SKM-1 (cell line): Measurements from ENCODE around the gene OSBPL3.

Source experiments
- DNase-seq: peaks from one replicate; lab custom pipeline; 2025; ENCODE audit not compliant: unreplicated experiment; lab: John Stamatoyannopoulos, UW

Gene OSBPL3

GRCh38 chr7:24833549-24833948 lies 146.4 kb downstream of the OSBPL3 start:
- no peak for DNase-seq

- peak; percentile 22 for DNase-seq
These were observed 148.7 kb downstream of the OSBPL3 start for GRCh38 chr7:24831240-24831639.

- no peak for DNase-seq
These were observed 149.4 kb downstream of the OSBPL3 start for GRCh38 chr7:24830440-24831050.

GRCh38 chr7:24829787-24830186 lies 150.2 kb downstream of the OSBPL3 start:
- no peak for DNase-seq

DNA sequence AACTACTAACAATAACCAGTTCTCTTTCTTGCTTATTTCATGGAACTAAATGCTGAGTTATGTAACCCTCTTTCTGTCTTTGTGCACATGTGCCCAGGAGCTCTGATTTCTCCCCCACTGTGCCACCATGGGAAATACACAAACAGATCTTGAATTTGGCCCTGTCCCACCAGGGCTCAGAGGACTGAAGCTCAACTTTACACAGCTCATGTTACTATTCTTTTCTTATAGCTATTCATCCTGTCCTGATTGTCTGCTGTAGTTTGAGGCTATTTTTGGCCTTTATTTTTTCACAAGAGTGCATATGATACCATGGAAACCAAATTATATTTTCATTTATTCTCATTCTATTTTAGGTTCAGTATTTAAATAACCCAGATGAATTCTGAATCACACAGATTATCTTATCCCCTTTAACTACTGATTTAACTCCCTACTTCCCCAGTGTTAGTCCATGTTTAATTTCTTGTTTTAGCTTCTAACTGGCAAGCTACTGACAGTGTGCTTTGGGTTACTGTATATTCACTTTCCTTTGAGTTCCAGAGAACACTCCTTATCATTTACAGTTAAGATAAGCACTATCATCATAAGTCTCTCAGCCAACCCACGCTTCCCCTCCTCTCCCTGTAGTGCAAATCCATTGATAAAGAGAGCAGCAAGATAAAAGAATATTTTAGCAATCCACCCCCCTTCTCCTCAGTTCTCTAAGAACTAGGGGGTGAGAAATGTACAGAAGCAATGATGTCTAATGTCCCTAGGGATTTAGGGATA lies 150.9 kb downstream of the OSBPL3 start:
- DNase-seq = no peak

- no peak for DNase-seq
These were observed 152.4 kb downstream of the OSBPL3 start for GRCh38 chr7:24827589-24827988.

DNA sequence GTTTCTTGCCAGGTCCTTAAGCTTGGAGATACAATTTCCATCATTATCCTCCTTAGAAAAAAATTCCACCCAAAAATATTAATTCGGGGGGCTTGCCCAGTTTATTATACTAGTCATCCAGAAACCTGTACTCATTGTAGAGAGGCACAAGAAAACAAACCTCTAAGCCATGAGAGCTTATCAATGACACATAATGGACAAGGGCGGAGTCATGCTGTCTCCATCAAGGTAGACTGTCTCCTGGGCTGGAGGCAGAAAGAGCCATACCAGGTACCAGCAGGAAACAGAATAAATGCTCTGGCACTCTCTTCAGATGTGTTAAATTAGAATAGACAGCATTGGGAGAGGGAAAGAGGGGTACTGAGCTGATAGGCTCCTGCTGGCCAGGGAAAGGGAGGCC lies 153.0 kb downstream of the OSBPL3 start:
- DNase-seq = no peak

DNA sequence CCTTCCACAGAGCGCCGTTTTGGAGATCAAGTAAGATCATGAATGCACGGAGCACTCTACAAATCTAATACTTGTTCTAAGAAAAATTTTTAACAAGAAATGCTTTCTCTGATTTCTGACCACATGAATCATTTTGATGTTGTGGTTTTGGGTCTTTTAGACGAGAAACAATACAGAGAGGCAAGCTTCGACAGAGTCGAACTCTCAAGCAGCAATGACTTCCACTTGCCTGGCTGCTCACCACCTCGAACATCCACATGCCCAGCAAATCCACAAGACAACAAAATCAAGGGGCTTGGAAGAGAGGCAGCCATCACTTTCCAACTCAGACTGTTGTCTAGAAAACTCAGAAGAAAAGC lies 153.3 kb downstream of the OSBPL3 start:
- no peak for DNase-seq

- DNase-seq = no peak
These were observed 153.9 kb downstream of the OSBPL3 start for GRCh38 chr7:24825931-24826661.

DNA sequence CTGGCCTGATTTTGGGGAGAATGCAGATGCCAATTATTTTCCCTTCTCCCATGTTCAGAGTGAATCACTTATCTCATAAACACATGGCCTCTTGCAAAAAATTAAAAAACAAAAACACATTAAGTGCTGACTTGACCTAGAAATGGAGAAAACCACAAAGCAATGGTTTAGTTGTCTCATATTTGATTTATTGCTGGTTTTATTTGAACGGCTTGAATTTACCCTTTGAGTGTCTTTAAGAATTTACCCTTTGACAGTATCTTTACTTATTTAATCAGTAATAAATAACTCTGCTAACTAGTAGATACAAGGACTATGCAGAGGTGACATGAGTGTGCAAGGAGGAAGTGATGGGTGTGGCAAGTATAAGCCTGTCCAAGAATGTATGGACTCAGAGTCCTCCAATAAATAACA lies 154.6 kb downstream of the OSBPL3 start:
- DNase-seq = no peak

- DNase-seq = no peak
These were observed 155.1 kb downstream of the OSBPL3 start for GRCh38 chr7:24824896-24825295.

DNA sequence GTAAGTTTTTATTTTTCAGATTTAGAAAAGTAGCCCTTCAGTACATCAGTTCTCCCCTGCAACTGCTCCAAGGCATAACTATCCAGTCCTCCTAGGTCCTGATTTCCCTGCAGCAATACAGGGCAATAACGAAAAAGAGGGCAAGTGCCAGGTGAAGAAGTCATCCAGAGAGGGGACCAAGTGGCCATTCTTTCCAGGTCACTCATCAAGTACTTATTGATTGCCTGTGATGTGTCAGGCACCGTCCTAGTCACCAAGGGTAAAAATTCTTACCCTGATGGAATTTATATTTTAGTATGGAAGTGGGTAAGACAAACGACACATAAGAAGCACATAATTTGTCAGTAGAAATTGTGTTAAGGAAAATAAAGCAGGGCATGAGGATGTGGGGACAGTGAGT lies 155.6 kb downstream of the OSBPL3 start:
- no peak for DNase-seq

DNA sequence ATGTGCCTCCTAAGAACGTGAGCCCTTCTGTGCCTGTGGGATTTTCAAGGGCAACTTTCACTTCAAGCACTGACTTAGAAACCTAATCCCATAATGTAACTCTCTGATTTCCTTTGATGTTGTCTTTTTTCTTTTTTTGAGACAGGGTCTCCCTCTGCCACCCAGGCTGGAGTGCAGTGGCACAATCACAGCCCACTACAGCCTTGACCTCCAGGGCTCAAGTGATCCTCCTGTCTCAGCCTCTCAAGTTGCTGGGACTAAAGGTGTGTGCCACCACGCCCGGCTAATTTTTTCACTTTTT lies 158.3 kb downstream of the OSBPL3 start:
- no peak for DNase-seq

DNA sequence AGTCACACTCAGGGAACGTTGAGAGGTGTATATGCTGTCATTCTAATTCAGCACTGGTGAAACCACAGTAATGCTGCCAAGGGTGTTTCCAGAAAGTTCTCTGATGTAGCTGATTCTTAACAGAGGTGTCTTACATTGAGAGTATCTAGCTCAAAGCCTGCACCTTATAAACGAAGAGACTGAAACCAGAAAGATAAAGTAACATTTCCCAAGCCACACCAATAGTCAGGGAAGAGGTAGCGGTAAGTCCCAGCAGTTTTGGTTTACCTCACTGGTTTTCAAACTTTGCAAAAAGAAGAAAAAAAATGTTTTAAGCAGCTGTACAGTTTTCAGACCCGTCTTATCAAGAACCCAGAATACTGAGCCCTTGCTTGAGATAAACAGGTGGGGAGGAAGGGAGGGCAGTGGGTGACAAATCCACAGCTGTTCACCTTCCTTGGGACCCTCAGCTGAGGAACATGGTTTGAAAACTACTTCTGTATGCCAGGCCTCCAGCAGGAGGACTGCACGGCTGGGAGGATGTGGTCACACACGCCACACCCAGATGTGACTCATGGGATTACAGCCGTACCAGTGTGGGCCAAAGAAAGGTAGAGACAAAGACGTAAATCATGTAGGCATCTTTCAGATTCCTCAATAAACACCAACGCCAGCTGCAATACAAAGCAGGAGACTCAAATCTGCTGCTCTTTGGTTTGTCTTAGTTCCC lies 158.8 kb downstream of the OSBPL3 start:
- DNase-seq = peak; percentile 34

GRCh38 chr7:24820730-24821044 lies 159.3 kb downstream of the OSBPL3 start:
- DNase-seq = peak; percentile 24

- peak; percentile 65 for DNase-seq
These were observed 159.9 kb downstream of the OSBPL3 start for GRCh38 chr7:24819916-24820689.

DNA sequence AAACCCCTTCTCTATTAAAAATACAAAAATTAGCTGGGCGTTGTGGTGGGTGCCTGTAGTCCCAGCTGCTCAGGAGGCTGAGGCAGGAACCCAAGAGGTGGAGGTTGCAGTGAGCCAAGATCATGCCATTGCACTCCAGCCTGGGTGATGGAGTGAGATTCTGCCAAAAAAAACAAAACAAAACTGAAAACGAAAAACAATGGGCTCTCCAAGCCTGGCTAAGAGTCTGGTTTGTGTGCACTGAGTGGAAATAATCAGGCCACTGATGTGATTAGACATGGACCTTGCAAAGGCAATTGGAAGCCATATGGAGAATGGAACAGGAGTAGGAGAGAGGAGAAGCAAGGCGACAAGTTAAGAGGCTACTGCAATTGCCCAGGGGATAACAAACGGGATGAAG lies 162.6 kb downstream of the OSBPL3 start:
- no peak for DNase-seq

GRCh38 chr7:24816868-24817267 lies 163.1 kb downstream of the OSBPL3 start:
- no peak for DNase-seq

DNA sequence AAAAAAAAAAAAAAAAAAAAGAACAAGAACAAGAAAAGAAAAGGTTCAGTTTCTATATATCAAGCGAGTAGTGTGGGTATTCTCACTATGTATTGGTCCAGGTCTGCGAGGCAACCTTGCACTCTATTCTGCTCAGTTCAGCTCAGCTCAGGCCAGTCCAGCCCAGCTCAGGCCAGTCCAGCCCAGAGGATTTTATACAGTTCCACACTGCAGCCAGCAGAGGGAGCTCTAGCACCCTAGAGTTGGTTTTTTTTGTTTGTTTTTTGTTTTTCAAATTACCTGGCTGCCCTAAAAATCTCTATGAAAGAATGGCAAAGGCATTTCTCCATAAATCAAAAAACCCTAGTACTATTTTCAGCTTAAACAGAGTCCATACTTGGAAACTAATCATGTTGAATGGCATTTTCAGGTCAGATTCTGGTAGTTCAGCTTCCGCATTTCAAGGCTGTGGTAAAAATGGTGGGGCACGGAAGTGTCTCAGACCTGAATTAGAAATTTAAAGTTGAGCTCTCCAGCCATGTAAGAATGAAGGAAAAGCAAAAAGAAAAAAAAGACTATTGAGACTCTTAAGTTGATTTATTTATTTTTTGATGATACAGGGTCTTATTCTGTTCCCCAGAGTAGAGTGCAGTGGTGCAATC lies 167.6 kb downstream of the OSBPL3 start:
- peak; percentile 13 for DNase-seq

DNA sequence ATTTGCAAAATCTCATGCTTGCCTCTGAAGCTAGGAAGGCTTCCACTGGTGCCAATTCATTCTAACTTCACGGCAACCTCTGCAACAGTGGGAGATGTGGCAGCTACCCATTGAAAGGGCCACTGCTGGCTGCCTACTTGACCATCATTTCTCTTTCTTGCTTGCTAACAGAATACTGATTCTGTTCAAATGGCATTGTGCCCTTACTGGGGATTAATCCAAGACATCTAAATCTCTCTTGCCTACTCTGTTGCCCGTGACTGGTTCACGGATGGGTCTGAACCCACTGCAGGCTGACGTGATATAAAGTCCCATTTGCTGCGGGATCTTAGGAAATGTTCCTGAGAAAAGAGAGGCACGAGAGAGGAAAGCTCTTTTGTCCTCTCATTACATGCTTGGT lies 171.5 kb downstream of the OSBPL3 start:
- DNase-seq = no peak

DNA sequence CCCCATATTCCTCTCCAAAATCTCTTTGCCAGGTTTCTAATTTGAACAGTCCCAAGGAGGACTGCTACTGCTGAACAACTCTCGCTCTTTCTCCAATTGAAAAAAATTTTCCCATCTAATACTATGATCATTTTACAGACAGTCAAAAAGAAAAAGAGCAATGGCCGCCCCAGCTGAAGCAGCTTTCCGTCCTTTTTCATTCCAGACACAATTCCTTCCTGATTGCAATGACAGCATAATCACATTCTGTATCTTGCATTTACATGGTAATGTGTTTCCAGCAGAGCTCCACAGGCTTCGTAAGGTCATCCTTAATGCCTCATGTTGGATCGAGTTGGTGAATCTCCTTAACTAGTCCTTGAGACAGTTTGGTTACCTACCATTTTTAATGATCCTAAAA lies 177.7 kb downstream of the OSBPL3 start:
- DNase-seq = no peak
